BJ (cell line): ENCODE measurements around the gene DNAI2. TPM values are rescaled to one million over a fixed set of nuclear protein-coding genes. Genes with fewer than 3 reads are reported as not detected.

Source experiments
- CTCF ChIA-PET: fragments of 350-600 bp; formaldehyde crosslinking; extraction: SDS; loops from one replicate; lab custom pipeline; 2021; ENCODE audit warnings: antibody characterized with exemption, inconsistent platforms; lab: Yijun Ruan, JAX
- POLR2A ChIA-PET: fragments of 300-600 bp; sonication (Branson Sonifier 250); formaldehyde crosslinking; extraction: SDS; loops from one replicate; lab custom pipeline; 2021; ENCODE audit warnings: antibody characterized with exemption; lab: Charles Lee
- DNase-seq: peaks from one replicate; pipeline ENCODE4 v3.0.0-alpha.2; 2011; ENCODE audit warnings: low read depth
- H3K27me3 ChIP-seq: 2 replicates; pipeline ENCODE4 v1.6.0; 2011; ENCODE audit warnings: low read length; ENCODE audit not compliant: control insufficient read depth, insufficient read depth
- H3K36me3 ChIP-seq: 2 replicates; pipeline ENCODE4 v1.5.1; 2011; ENCODE audit warnings: low read length; ENCODE audit not compliant: control insufficient read depth, insufficient read depth
- H3K4me3 ChIP-seq: 2 replicates; pipeline ENCODE4 v1.5.1; 2011; ENCODE audit warnings: low read depth, mild to moderate bottlenecking, control low read depth, low read length
- polyA plus RNA-seq: library from polyadenylated mRNA; depleted of rRNA; stranded (reverse); fragments of >200 nt; gene quantifications from 2 replicates; pipeline ENCODE4 v1.2.3, GENCODE V29; 2011
- TF ChIP-seq, protein P1 (sequence below): IDR thresholded peaks from 2 replicates; pipeline ENCODE4 v1.5.1; 2011; ENCODE audit warnings: low read depth, mild to moderate bottlenecking, control low read depth, inconsistent platforms, low read length, moderate library complexity; ENCODE audit not compliant: insufficient read depth

The DNAI2 gene
- polyA plus RNA-seq, 1 experiment: not detected

- TF ChIP-seq, protein P1, sequence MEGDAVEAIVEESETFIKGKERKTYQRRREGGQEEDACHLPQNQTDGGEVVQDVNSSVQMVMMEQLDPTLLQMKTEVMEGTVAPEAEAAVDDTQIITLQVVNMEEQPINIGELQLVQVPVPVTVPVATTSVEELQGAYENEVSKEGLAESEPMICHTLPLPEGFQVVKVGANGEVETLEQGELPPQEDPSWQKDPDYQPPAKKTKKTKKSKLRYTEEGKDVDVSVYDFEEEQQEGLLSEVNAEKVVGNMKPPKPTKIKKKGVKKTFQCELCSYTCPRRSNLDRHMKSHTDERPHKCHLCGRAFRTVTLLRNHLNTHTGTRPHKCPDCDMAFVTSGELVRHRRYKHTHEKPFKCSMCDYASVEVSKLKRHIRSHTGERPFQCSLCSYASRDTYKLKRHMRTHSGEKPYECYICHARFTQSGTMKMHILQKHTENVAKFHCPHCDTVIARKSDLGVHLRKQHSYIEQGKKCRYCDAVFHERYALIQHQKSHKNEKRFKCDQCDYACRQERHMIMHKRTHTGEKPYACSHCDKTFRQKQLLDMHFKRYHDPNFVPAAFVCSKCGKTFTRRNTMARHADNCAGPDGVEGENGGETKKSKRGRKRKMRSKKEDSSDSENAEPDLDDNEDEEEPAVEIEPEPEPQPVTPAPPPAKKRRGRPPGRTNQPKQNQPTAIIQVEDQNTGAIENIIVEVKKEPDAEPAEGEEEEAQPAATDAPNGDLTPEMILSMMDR: no peak
- DNase-seq: no peak
- H3K27me3 ChIP-seq: peaks cover 6% of the 10 kb centered on the region
- ChIA-PET CTCF (interaction anchor here (1.4 to 1.8 kb wide), 2 partner anchors 11 to 100 kb away, joined by 3 to 8 read pairs; partner anchors contain the start of gene GPR142), POLR2A (no interaction called here)
- no peaks in the 10 kb centered on the region for H3K36me3 ChIP-seq
- no peak overlapping the region for H3K4me3 ChIP-seq
Observed at GRCh38 chr17:74357466-74357809, 83.4 kb downstream of the DNAI2 start.

DNA sequence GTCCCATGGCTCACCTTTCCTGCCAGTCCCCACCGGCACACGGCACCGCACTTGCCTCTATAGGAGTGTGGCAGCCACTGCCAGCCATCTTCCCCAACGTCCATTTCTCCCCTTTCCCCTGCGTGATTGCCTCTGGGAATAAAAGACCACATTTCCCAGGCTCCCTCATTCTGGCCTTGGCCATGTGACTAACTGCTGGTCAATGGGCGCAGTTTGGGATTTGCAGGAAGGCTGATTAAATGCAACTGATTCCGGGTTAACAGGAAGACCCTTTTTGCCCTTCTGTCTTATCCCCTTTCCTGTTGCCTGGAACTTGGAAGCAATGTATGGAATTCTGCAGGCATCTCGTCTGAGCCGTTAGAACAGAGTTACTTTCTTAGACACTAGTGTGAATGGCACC is 84.7 kb downstream of the DNAI2 start:
- Histone ChIP-seq H3K27me3 (peaks cover 6% of the 10 kb centered on the region), H3K4me3 (no peak overlapping the region), H3K36me3 (no peaks in the 10 kb centered on the region)
- POLR2A ChIA-PET: no interaction called here
- CTCF ChIA-PET: interaction anchor here (1.6 kb wide), 1 partner anchor 9 kb away, joined by 8 read pairs; the partner anchor contains the start of gene GPR142
- TF ChIP-seq, protein P1: no peak
- no peak for DNase-seq

- H3K27me3 ChIP-seq: peaks cover 6% of the 10 kb centered on the region
- CTCF ChIA-PET: interaction anchor here (1.6 kb wide), 1 partner anchor 8 kb away, joined by 8 read pairs; the partner anchor contains the start of gene GPR142
- no peak overlapping the region for H3K4me3 ChIP-seq
- POLR2A ChIA-PET: no interaction called here
- H3K36me3 ChIP-seq: no peaks in the 10 kb centered on the region
- TF ChIP-seq, protein P1: no peak
- no peak for DNase-seq
Observed at GRCh38 chr17:74359916-74360315, 85.9 kb downstream of the DNAI2 start.

DNA sequence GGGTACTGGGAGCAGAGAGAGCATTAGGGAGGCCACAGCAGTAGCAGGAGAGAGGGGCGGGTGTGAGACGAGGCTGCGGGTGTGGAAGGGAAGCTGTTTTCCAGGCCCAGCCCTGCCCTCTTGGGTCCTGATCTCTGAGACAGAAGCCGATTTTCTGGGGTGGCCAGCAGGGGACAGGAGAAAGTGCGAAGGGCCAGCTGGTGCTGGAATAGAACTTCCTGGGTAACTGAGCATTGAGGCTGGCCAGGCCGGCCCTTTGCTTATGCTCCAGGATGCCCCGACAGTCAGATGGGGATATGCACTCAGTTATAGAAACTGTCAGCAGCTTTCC is 86.8 kb downstream of the DNAI2 start:
- POLR2A ChIA-PET: no interaction called here
- TF ChIP-seq, protein P1: no peak
- H3K27me3 ChIP-seq: peaks cover 6% of the 10 kb centered on the region
- no peak for DNase-seq
- no peaks in the 10 kb centered on the region for H3K36me3 ChIP-seq
- CTCF ChIA-PET: interaction anchor here (0.7 to 2.4 kb wide), 4 partner anchors 16 to 150 kb away, joined by 3 to 8 read pairs (median 5); no protein-coding TSS in a partner anchor
- H3K4me3 ChIP-seq: no peak overlapping the region

- Histone ChIP-seq H3K36me3 (no peaks in the 10 kb centered on the region), H3K27me3 (peaks cover 5% of the 10 kb centered on the region), H3K4me3 (no peak within 1 kb of the TSS)
- TF ChIP-seq, protein P1: peak; percentile 56
- POLR2A ChIA-PET: no interaction called here
- CTCF ChIA-PET: interaction anchor here (0.6 to 2.4 kb wide), 6 partner anchors 15 to 246 kb away, joined by 3 to 8 read pairs (median 3); partner anchors contain the start of gene TTYH2
- DNase-seq: no peak
Observed at GRCh38 chr17:74361230-74362068, 87.4 kb downstream of the DNAI2 start, which contains the start of gene BTBD17. BTBD17 (minus strand) TSS chr17:74361868; CDS start chr17:74361819, 49 bp downstream.
